Duodenal mucosa (tissue), 2 donors: Measurements from ENCODE around the gene AMELX.

Experiments used
- H3K27ac ChIP-seq: one replicate; pipeline ENCODE4 v1.7.0; 2013; ENCODE audit warnings: low read depth, low read length
- H3K27me3 ChIP-seq, 2 donors: one replicate each; pipeline ENCODE4 v1.7.0; 2013; ENCODE audit warnings: low read length in 2 of 2, control low read depth in 1 of 2; ENCODE audit not compliant: insufficient read depth in 2 of 2, control insufficient read depth in 1 of 2
- H3K36me3 ChIP-seq, 2 donors: one replicate each; pipeline ENCODE4 v1.7.0; 2013; ENCODE audit warnings: low read length in 2 of 2, control low read depth in 1 of 2; ENCODE audit not compliant: insufficient read depth in 2 of 2, control insufficient read depth in 1 of 2
- H3K4me1 ChIP-seq, 2 donors: one replicate each; pipeline ENCODE4 v1.7.0; 2013; ENCODE audit warnings: low read length in 2 of 2, control low read depth in 1 of 2; ENCODE audit not compliant: insufficient read depth in 2 of 2, control insufficient read depth in 1 of 2
- H3K4me3 ChIP-seq, 2 donors: one replicate each; pipeline ENCODE4 v1.7.0; 2013; ENCODE audit warnings: low read length in 2 of 2, low read depth in 1 of 2
- H3K9ac ChIP-seq, 2 donors: one replicate each; pipeline ENCODE4 v1.7.0; 2013; ENCODE audit warnings: low read length in 2 of 2, low read depth in 1 of 2
- H3K9me3 ChIP-seq, 2 donors: one replicate each; pipeline ENCODE4 v1.7.0; 2013; ENCODE audit warnings: low read length in 2 of 2, control low read depth in 1 of 2; ENCODE audit not compliant: control insufficient read depth in 1 of 2

The AMELX gene

DNA sequence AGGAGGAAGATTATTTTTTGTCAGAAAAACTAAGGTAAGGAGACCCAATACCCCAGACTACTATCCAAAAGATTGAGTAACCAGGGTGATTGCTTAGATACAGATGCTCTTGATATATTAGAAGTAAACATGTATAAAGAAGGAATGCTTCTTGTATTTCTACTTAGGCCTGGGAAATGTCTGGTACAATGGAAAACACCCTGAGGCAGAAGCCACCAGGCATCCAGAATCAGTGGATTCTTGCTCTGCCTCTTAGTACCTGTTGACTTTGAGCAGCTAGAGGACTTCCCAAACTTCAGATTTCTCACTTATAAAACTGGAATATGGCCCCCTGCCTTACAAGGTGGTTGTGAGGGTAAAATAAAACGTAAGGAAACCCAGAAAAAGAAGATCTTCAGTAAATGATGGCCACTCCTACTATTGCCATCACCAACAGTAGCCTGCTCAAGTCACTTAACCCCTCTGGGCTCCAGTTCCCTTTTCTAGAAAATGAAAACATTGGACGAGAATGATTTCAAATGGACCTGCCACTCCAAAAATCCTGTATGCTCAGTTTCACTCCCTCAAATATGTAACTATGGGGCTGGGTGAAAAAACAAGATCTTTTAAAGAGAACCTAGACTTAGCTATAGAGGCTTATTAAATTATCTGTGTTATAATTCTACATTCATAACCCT lies 56.6 kb downstream of the AMELX start:
- Histone ChIP-seq H3K9ac (no peak overlapping the region), H3K4me1 (no peaks in the 10 kb centered on the region), H3K27me3 (no peaks in the 10 kb centered on the region), H3K36me3 (no peaks in the 10 kb centered on the region), H3K4me3 (no peak overlapping the region), H3K27ac (no peak overlapping the region), H3K9me3 (no peaks in the 10 kb centered on the region)
